H1 (cell line): Measurements from ENCODE around the gene CRYBB2. TPM values are rescaled to one million over a fixed set of nuclear protein-coding genes. Genes with fewer than 3 reads are reported as not detected.
"Not testable (repeated sequence)": the region's sequence is repeated elsewhere in the genome, so short reads cannot be mapped to it uniquely, and the experiment has no call there.

Experiments used
- CTCF ChIA-PET: fragments of 300-600 bp; sonication (Branson Sonifier 250); formaldehyde crosslinking; loops from one replicate; lab custom pipeline; 2021; ENCODE audit not compliant: partially characterized antibody; lab: Charles Lee
- POLR2A ChIA-PET: fragments of 300-600 bp; sonication (Branson Sonifier 250); formaldehyde crosslinking; loops from one replicate; lab custom pipeline; 2021; ENCODE audit warnings: inconsistent platforms; ENCODE audit not compliant: partially characterized antibody; lab: Charles Lee
- DNase-seq, 2 experiments: peaks; one replicate each; pipeline versions ENCODE4 v3.0.0 to v3.0.0-alpha.2; 2010 to 2022; ENCODE audit warnings: low spot score in 2 of 2, low read depth in 1 of 2, mixed read lengths in 1 of 2
- FAIRE-seq: peaks from 2 replicates; lab custom pipeline; 2011; peaks lifted over from hg19 to GRCh38; lab: Jason Lieb, UNC
- H2AFZ ChIP-seq: 2 replicates; pipeline ENCODE4 v1.8.1; 2012; ENCODE audit warnings: low read length, inconsistent platforms
- H2AK5ac ChIP-seq: 2 replicates; pipeline ENCODE4 v1.6.1; 2013; ENCODE audit warnings: low read depth, low read length
- H2BK120ac ChIP-seq: replicated peaks from 2 replicates; pipeline ENCODE3; 2013; ENCODE audit warnings: low read depth, low read length, inconsistent platforms
- H2BK12ac ChIP-seq: 2 replicates; pipeline ENCODE4 v1.6.1; 2013; ENCODE audit warnings: low read depth, low read length
- H2BK15ac ChIP-seq: 2 replicates; pipeline ENCODE4 v1.6.1; 2013; ENCODE audit warnings: low read length
- H2BK20ac ChIP-seq: 2 replicates; pipeline ENCODE4 v1.6.1; 2013; ENCODE audit warnings: low read length
- H2BK5ac ChIP-seq: 2 replicates; pipeline ENCODE4 v1.6.1; 2013; ENCODE audit warnings: low read depth, low read length
- H3K14ac ChIP-seq: 2 replicates; pipeline ENCODE4 v1.6.1; 2013; ENCODE audit warnings: inconsistent platforms; ENCODE audit not compliant: insufficient read length
- H3K18ac ChIP-seq: 2 replicates; pipeline ENCODE4 v1.6.1; 2013; ENCODE audit warnings: low read length; ENCODE audit errors: extremely low read depth
- H3K23ac ChIP-seq: 2 replicates; pipeline ENCODE4 v1.6.1; 2013; ENCODE audit warnings: inconsistent platforms; ENCODE audit not compliant: insufficient read length
- H3K23me2 ChIP-seq: 2 replicates; pipeline ENCODE4 v1.6.1; 2013; ENCODE audit warnings: low read depth, low read length
- H3K27ac ChIP-seq: 2 replicates; pipeline ENCODE4 v1.6.1; 2011; ENCODE audit warnings: low read depth, low read length, inconsistent platforms
- H3K27me3 ChIP-seq, 4 experiments: replicated peaks in 1 of 4; 1 replicate in 1 of 4; 2 replicates in 3 of 4; pipeline versions ENCODE4 v1.6.1 to v1.8.1; 2011 to 2013; ENCODE audit warnings: low read length in 3 of 4, mild to moderate bottlenecking in 3 of 4, inconsistent platforms in 2 of 4, mixed read lengths in 2 of 4, moderate library complexity in 1 of 4; ENCODE audit not compliant: control insufficient read depth in 3 of 4, insufficient read depth in 3 of 4; ENCODE audit errors: extremely low read depth in 1 of 4
- H3K36me3 ChIP-seq, 4 experiments: 2 replicates each; pipeline versions ENCODE4 v1.6.1 to v1.8.1; 2011 to 2013; ENCODE audit warnings: mild to moderate bottlenecking in 4 of 4, low read length in 3 of 4, moderate library complexity in 2 of 4, control low read depth in 1 of 4, inconsistent platforms in 1 of 4; ENCODE audit not compliant: insufficient read depth in 4 of 4, control insufficient read depth in 2 of 4
- H3K4ac ChIP-seq: replicated peaks from 2 replicates; pipeline ENCODE3; 2013; ENCODE audit warnings: low read length, low read depth, mixed read lengths, inconsistent platforms; ENCODE audit not compliant: insufficient read length
- H3K4me1 ChIP-seq, 4 experiments: replicated peaks in 1 of 4; 1 replicate in 1 of 4; 2 replicates in 3 of 4; pipeline versions ENCODE4 v1.6.1 to v1.8.1; 2011 to 2013; ENCODE audit warnings: low read length in 3 of 4, inconsistent platforms in 2 of 4, mixed read lengths in 1 of 4; ENCODE audit not compliant: insufficient read depth in 4 of 4, control insufficient read depth in 3 of 4
- H3K4me2 ChIP-seq, 2 experiments: 2 replicates each; pipeline versions ENCODE4 v1.6.1 to v1.8.1; 2011 to 2013; ENCODE audit warnings: low read depth in 2 of 2, low read length in 2 of 2, control low read depth in 1 of 2, inconsistent platforms in 1 of 2, mild to moderate bottlenecking in 1 of 2; ENCODE audit not compliant: insufficient read depth in 1 of 2
- H3K4me3 ChIP-seq, 4 experiments: fragments of 200-600, 300-600 bp in 1 of 4; sonication (generic), shearing (Covaris generic), sonication (Bioruptor Twin) in 1 of 4; 2 replicates each; pipeline versions ENCODE4 v1.5.1 to v1.8.1; 2011 to 2016; ENCODE audit warnings: low read length in 4 of 4, low read depth in 3 of 4, control low read depth in 2 of 4, inconsistent platforms in 2 of 4, mild to moderate bottlenecking in 2 of 4, mixed read lengths in 1 of 4, moderate library complexity in 1 of 4; ENCODE audit not compliant: insufficient read depth in 2 of 4; ENCODE audit errors: extremely low read depth in 1 of 4
- H3K56ac ChIP-seq: replicated peaks from 2 replicates; pipeline ENCODE3; 2013; ENCODE audit warnings: low read depth, mild to moderate bottlenecking, mixed read lengths, low read length, inconsistent platforms; ENCODE audit not compliant: insufficient read length
- H3K79me1 ChIP-seq: 2 replicates; pipeline ENCODE4 v1.6.1; 2013; ENCODE audit warnings: low read depth, low read length, control low read depth
- H3K79me2 ChIP-seq, 2 experiments: 2 replicates each; pipeline versions ENCODE4 v1.6.1 to v1.8.1; 2012 to 2013; ENCODE audit warnings: low read length in 2 of 2, mild to moderate bottlenecking in 2 of 2, inconsistent platforms in 1 of 2; ENCODE audit not compliant: insufficient read depth in 2 of 2, control insufficient read depth in 1 of 2
- H3K9ac ChIP-seq, 4 experiments: replicated peaks in 1 of 4; 1 replicate in 1 of 4; 2 replicates in 3 of 4; pipeline versions ENCODE4 v1.6.1 to v1.8.1; 2011 to 2013; ENCODE audit warnings: low read depth in 3 of 4, low read length in 3 of 4, control low read depth in 2 of 4, mild to moderate bottlenecking in 2 of 4, moderate library complexity in 2 of 4, inconsistent platforms in 1 of 4; ENCODE audit errors: extremely low read depth in 1 of 4
- H3K9me3 ChIP-seq, 2 experiments: 2 replicates each; pipeline versions ENCODE4 v1.6.1 to v1.8.1; 2012 to 2013; ENCODE audit warnings: mild to moderate bottlenecking in 2 of 2, moderate library complexity in 2 of 2, control low read depth in 1 of 2, inconsistent platforms in 1 of 2, low read depth in 1 of 2, low read length in 1 of 2, mixed read lengths in 1 of 2; ENCODE audit not compliant: insufficient read depth in 2 of 2
- H4K20me1 ChIP-seq, 2 experiments: replicated peaks in 1 of 2; 2 replicates each; pipeline versions ENCODE3 to v1.8.1; 2011 to 2013; ENCODE audit warnings: inconsistent platforms in 2 of 2, low read length in 2 of 2, mild to moderate bottlenecking in 1 of 2; ENCODE audit not compliant: insufficient read depth in 2 of 2, control insufficient read depth in 1 of 2
- H4K5ac ChIP-seq: 2 replicates; pipeline ENCODE4 v1.6.1; 2013; ENCODE audit warnings: low read length, low read depth, mixed read lengths, inconsistent platforms; ENCODE audit not compliant: insufficient read length
- H4K8ac ChIP-seq: 2 replicates; pipeline ENCODE4 v1.8.0; 2013; ENCODE audit warnings: mild to moderate bottlenecking, moderate library complexity, low read length, inconsistent platforms; ENCODE audit not compliant: insufficient read depth; ENCODE audit errors: extremely low read depth
- H4K91ac ChIP-seq: replicated peaks from 2 replicates; pipeline ENCODE3; 2013; ENCODE audit warnings: low read length, mixed read lengths, inconsistent platforms; ENCODE audit not compliant: insufficient read length
- CBX5 ChIP-seq: fragments of 300-800, 300-1000 bp; sonication (generic); IDR thresholded peaks from 2 replicates; pipeline ENCODE4 v1.7.1; 2016; ENCODE audit warnings: antibody characterized with exemption, low read length, low read depth
- CEBPB ChIP-seq: IDR thresholded peaks from 2 replicates; pipeline ENCODE4 v1.6.1; 2012; ENCODE audit warnings: low read depth, low read length
- WGBS, 2 experiments: shearing (Covaris generic) in 1 of 2; methylation state at CpG; one replicate each; pipeline versions ENCODE4 v1.1.6 to v1.1.7; 2013 to 2015; ENCODE audit warnings: low lambda C conversion rate in 2 of 2, mixed read lengths in 2 of 2, inconsistent platforms in 1 of 2, low coverage in 1 of 2, missing lambda C conversion rate in 1 of 2; ENCODE audit not compliant: insufficient replicate concordance in 2 of 2, insufficient coverage in 1 of 2, insufficient read length in 1 of 2; ENCODE audit errors: extremely low coverage in 1 of 2, missing lambda C conversion rate in 1 of 2; 5-methylcytosine and 5-hydroxymethylcytosine counted together
- polyA plus RNA-seq, 7 experiments: library from polyadenylated mRNA; depleted of rRNA in 3 of 7; stranded (reverse) in 5 of 7; unstranded in 2 of 7; fragments of >200 nt in 5 of 7; fragments of 200-250 nt in 2 of 7; gene quantifications; 1 replicate in 5 of 7; 2 replicates in 1 of 7; 4 replicates in 1 of 7; pipeline versions ENCODE4 v1.2.1 to v1.2.3, GENCODE V29; 2011 to 2013; ENCODE audit warnings: missing spikeins in 2 of 7, mixed read lengths in 2 of 7
- total RNA-seq: library from RNA; stranded (reverse); fragmentation: NEBNext Ultra II Directional; extraction: Animal tissue kit (Norgen Biotek cat#: 25700); gene quantifications from 2 replicates; pipeline ENCODE4 v1.2.1, GENCODE V29; 2021

Gene CRYBB2
- total and polyA plus RNA-seq, 2 of the 8 experiments (the other 6 are each of a cell fraction or from before 2014, with no cell fraction given), result 0.12 TPM; not detected in 1

- no peak for DNase-seq
- no peak for TF ChIP-seq CBX5
- TF ChIP-seq CEBPB, result peak; percentile 59; the same call in 1 of the 2 replicates
- CTCF ChIA-PET, result interaction anchor here (0.7 to 3.1 kb wide), 6 partner anchors 9 to 151 kb away, joined by 3 to 14 read pairs (median 4); no protein-coding TSS in a partner anchor
Measured at GRCh38 chr22:25232301-25232700, 12.9 kb downstream of the CRYBB2 start.

GRCh38 chr22:25233706-25234105 is 14.3 kb downstream of the CRYBB2 start:
- H3K4me1 ChIP-seq, DNase-seq, H3K36me3 ChIP-seq, H3K9me3 ChIP-seq, H3K56ac ChIP-seq, H3K27ac ChIP-seq, FAIRE-seq, H4K5ac ChIP-seq, H3K4me3 ChIP-seq, H3K79me2 ChIP-seq, H3K23me2 ChIP-seq, H3K18ac ChIP-seq, H3K27me3 ChIP-seq, H4K91ac ChIP-seq, H2BK5ac ChIP-seq, H4K8ac ChIP-seq, H3K14ac ChIP-seq, H3K4me2 ChIP-seq, H2BK12ac ChIP-seq, H2AK5ac ChIP-seq, H2AFZ ChIP-seq, H3K4ac ChIP-seq, H2BK15ac ChIP-seq, H3K23ac ChIP-seq, POLR2A ChIA-PET, H3K9ac ChIP-seq, H2BK20ac ChIP-seq, H3K79me1 ChIP-seq, H4K20me1 ChIP-seq, H2BK120ac ChIP-seq: not testable (repeated sequence)
- CTCF ChIA-PET, result interaction anchor here (1.1 to 2.0 kb wide), 3 partner anchors 12 to 152 kb away, joined by 3 to 4 read pairs (median 3); no protein-coding TSS in a partner anchor

More at GRCh38 chr22:25232301-25232700, 12.9 kb downstream of the CRYBB2 start:
- no peaks in the 10 kb centered on the region for H3K23me2 ChIP-seq
- H4K20me1 ChIP-seq, result peaks cover 0 to 2% of the 10 kb centered on the region in 2 experiments
- no peak overlapping the region for H2BK15ac ChIP-seq
- H2AFZ ChIP-seq, result peak overlapping the region; percentile 50; the same call in 1 of the 2 replicates
- no peak overlapping the region for H4K8ac ChIP-seq
- no peak overlapping the region for H3K4ac ChIP-seq
- no peak overlapping the region for H4K91ac ChIP-seq
- no peak overlapping the region for H3K27ac ChIP-seq
- no peak overlapping the region for H2AK5ac ChIP-seq
- H3K9ac ChIP-seq, result no peak overlapping the region
- no peak overlapping the region for H2BK5ac ChIP-seq
- no peaks in the 10 kb centered on the region for H3K79me2 ChIP-seq
- no peak overlapping the region for H3K14ac ChIP-seq
- no peak overlapping the region for H2BK20ac ChIP-seq
- no peaks in the 10 kb centered on the region; a peak in 1 of 7 replicates for H3K4me1 ChIP-seq
- no peaks in the 10 kb centered on the region for H3K27me3 ChIP-seq
- no peak overlapping the region for H3K18ac ChIP-seq
- 84% methylated on average over 5 of the region's 5 CpGs; no CpG with 5 or more reads in 1 of the 2 experiments for WGBS, 2 experiments
- POLR2A ChIA-PET, result interaction anchor here (0.6 kb wide), 1 partner anchor 311 kb away, joined by 3 read pairs; no protein-coding TSS in a partner anchor
- no peak for FAIRE-seq
- no peak overlapping the region for H3K56ac ChIP-seq
- H3K4me2 ChIP-seq, result no peak overlapping the region
- no peak overlapping the region for H2BK120ac ChIP-seq
- no peak overlapping the region for H4K5ac ChIP-seq
- no peak overlapping the region for H3K23ac ChIP-seq
- H3K79me1 ChIP-seq, result no peaks in the 10 kb centered on the region
- H2BK12ac ChIP-seq, result no peak overlapping the region
- H3K9me3 ChIP-seq, result no peaks in the 10 kb centered on the region
- H3K4me3 ChIP-seq, result no peak overlapping the region
- H3K36me3 ChIP-seq, result no peaks in the 10 kb centered on the region
